GM06990 (cell line): ENCODE measurements around the gene MKRN2.

Source experiments
- DNase-seq: peaks from one replicate; pipeline ENCODE4 v3.0.0-alpha.2; 2011; ENCODE audit not compliant: insufficient read length; ENCODE audit errors: extremely low read depth
- H3K27me3 ChIP-seq: replicated peaks from 2 replicates; pipeline ENCODE4 v1.6.0; 2011; ENCODE audit warnings: low read length; ENCODE audit not compliant: control insufficient read depth, insufficient read depth
- H3K36me3 ChIP-seq: 2 replicates; pipeline ENCODE4 v1.5.1; 2011; ENCODE audit warnings: low read length; ENCODE audit not compliant: control insufficient read depth, insufficient read depth
- H3K4me3 ChIP-seq: replicated peaks from 2 replicates; pipeline ENCODE4 v1.5.1; 2011; ENCODE audit warnings: low read depth, mild to moderate bottlenecking, control low read depth, low read length
- CTCF ChIP-seq: IDR thresholded peaks from 2 replicates; pipeline ENCODE4 v1.5.1; 2011; ENCODE audit warnings: low read length, control low read depth, mild to moderate bottlenecking, inconsistent platforms; ENCODE audit not compliant: insufficient read depth, poor library complexity, severe bottlenecking

Gene MKRN2

GRCh38 chr3:12556690-12557472 is at the start of gene MKRN2:
TSS of gene MKRN2 (plus strand) at chr3:12557087. CDS start at chr3:12557151, 64 bp downstream.
- Histone ChIP-seq H3K36me3 (no peaks in the 10 kb centered on the region), H3K27me3 (no peaks in the 10 kb centered on the region), H3K4me3 (peak within 1 kb of the TSS; percentile 92)
- peak; percentile 93 for DNase-seq
- no peak for TF ChIP-seq CTCF

GRCh38 chr3:12507591-12508281 is 49.2 kb upstream of the MKRN2 start:
- Histone ChIP-seq H3K36me3 (peaks cover 6% of the 10 kb centered on the region), H3K27me3 (no peaks in the 10 kb centered on the region), H3K4me3 (no peak overlapping the region)
- no peak for DNase-seq
- no peak for TF ChIP-seq CTCF

- peaks cover 4% of the 10 kb centered on the region for H3K36me3 ChIP-seq
- TF ChIP-seq CTCF: no peak
- H3K4me3 ChIP-seq: no peak overlapping the region
- H3K27me3 ChIP-seq: no peaks in the 10 kb centered on the region
- DNase-seq: no peak
Measured at GRCh38 chr3:12508291-12508700, 48.6 kb upstream of the MKRN2 start.

- TF ChIP-seq CTCF: no peak
- Histone ChIP-seq H3K27me3 (no peaks in the 10 kb centered on the region), H3K4me3 (no peak overlapping the region), H3K36me3 (peaks cover 1% of the 10 kb centered on the region; the same call in 1 of the 2 replicates)
- no peak for DNase-seq
Measured at GRCh38 chr3:12509466-12509865, 47.4 kb upstream of the MKRN2 start.

GRCh38 chr3:12512534-12513118 is 44.3 kb upstream of the MKRN2 start:
- Histone ChIP-seq H3K36me3 (peaks cover 1% of the 10 kb centered on the region; the same call in 1 of the 2 replicates), H3K27me3 (no peaks in the 10 kb centered on the region), H3K4me3 (no peak overlapping the region)
- TF ChIP-seq CTCF: no peak
- no peak for DNase-seq
